NCI-H1694 treated with DMSO at 0.1 percent for 48 hours (cell line): Measurements from ENCODE around the gene CCT8.
"Not testable (repeated sequence)": the region's sequence is repeated elsewhere in the genome, so short reads cannot be mapped to it uniquely, and the experiment has no call there.

Source experiments
- DNase-seq: peaks from one replicate; lab custom pipeline; 2025; lab: John Stamatoyannopoulos, UW

The CCT8 gene

DNA sequence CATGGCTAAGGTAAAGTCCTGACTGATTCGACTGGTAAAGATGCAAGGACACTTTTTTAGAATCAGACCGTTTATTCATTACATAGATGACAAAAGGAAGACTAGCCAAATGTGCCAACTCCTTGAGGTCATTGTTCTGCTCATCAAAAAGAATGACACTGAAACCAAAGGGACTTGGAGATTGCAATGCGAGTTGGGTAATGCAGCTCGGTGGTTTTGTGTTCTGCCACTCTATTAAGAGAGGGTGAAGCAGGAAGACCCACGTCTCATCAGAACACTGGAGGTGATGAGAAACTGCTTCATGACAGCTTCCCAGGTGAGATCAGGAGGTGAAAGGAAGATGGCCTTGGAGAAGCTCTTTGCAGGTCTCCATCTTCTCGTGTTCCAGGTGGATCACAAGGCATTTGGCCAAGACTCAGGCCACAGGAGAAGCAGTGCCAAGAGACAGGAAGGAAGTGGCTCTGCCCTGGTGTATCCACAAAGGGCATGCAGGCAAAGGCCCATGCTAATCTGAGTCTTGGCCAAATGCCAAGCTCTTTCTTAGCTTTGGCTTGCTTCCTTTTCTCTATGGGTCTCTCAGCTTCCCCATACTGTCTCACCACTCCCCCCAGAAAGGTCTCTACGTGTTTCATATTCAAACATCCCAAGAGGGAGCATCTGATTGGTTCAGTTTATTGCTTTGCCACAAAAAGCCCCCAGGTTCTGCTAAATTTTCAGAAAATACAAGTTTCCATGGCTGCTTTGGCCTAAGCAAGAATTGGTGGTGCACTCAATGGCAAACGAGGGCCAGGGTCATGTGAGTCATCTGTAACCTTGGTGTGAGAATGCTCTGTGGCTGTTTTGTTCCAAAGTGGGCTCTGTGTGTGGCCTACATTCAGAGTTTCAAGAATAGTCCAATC, 5.7 kb upstream of the CCT8 start:
- DNase-seq = no peak

DNA sequence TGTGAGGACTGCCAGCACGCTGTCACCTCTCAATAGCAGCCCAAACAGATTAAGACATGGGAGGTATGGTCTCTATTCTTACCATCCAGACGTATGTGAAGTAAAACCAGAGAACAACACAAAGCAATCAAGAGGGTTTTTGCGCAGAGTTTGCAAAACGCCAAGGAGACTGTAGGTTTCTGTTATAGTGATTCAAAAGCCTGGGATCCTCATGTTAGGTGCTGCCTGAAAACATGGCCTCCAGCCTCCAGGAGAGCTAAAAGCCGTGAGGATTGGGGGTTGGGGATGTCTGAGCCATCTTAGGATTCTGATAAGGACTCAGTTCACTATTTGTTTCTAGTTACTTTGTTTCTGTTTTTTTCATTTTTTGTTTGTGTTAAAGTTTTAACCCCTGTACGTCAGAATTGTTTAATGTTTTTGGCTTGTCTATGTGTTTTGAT, 4.2 kb upstream of the CCT8 start:
- DNase-seq = no peak

- DNase-seq = not testable (repeated sequence)
These were observed 3.5 kb upstream of the CCT8 start for GRCh38 chr21:29076731-29077640.

- no peak for DNase-seq
These were observed 2.4 kb upstream of the CCT8 start for GRCh38 chr21:29075706-29076466.

DNA sequence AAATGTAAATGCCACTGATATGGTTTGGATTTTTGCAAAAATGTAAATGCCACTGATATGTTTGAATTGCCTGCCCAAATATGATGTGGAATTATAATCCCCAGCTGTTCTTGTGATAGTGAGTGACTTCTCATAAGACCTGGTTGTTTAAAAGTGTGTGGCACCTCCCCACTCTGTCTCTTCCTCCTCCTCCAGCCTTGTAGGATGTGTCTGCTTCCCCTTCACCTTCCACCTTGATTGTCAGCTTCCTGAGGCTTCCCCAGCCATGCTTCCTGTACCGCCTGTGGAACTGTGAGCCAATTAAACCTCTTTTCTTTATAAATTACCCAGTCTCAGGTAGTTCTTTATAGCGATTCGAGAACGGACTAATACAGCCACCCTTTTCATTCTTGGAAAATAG, 1.3 kb upstream of the CCT8 start:
- DNase-seq = no peak

GRCh38 chr21:29074007-29074376, 544 bp upstream of the CCT8 start:
- no peak for DNase-seq

- DNase-seq = peak; percentile 23
These were observed 601 bp downstream of the CCT8 start for GRCh38 chr21:29072873-29073221.

DNA sequence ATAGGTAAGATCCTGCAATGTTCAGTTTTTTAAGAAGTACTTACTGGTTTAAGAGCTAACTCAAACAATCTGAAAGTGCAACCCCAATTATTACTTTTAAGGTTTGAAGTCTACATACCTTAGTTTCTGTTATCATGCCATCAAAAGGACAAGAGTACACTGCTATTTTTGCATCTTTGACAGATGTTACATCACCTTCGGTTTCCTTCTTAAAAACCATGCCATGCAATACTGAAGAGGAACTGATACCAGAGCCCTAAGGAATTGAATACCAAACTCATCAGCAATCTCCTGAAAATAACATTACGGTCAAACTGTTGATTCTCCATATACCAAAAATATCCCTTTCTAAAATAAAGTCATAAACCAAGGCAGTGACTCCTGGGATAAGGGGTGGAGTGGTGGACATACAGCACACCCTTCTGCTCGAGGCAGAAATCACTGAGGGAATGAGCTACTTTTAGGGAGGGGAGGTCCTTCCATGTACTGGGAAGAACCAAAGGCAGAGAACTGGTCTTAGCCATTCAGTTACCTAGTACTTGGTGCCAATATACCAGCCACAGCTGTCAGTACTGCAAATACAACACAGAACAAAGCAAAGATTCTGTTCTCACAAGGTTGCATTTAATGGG, 8.5 kb downstream of the CCT8 start:
- no peak for DNase-seq

DNA sequence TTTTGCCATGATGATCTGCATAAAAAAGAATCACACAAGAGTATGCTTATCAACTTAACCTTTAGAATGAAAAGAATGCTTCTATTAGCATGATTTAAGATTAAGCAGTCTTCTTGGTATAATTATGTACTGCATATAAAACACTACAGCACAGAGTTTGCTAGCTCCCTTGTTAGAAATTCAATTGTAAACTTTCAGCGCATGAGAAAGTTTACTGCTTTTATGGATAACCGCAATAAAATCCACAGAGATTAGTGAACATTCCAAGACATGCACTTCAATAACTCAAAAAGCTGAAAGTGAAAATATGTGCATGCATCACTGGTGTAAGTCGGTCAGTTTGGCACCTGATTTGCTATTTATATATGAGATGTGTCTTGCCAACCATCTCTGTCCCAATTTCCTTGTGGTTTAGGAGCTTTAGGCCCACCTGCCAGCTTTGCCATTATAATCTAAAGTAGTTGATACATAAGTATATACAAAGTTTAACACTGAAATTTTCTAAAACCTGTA, 16.9 kb downstream of the CCT8 start:
- no peak for DNase-seq

DNA sequence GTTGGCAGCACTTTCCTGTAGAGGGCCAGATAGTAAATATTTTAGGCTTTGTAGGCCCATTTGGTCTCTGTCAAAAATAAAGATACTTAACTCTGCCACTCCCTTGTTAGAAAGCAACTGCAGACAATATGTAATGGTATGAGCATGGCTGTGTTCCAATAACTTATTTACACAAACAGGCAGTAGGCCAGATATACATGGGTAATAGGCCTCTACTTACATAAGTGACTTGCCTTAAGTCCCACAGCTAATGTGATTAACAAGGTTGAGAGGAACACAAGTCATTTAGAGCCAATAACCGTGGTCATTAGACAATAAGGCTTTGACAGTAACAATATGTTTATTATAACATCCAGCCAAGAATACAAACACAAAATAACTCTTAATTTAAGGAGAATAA, 17.4 kb downstream of the CCT8 start:
- no peak for DNase-seq

GRCh38 chr21:29055080-29055479, 18.4 kb downstream of the CCT8 start:
- no peak for DNase-seq

DNA sequence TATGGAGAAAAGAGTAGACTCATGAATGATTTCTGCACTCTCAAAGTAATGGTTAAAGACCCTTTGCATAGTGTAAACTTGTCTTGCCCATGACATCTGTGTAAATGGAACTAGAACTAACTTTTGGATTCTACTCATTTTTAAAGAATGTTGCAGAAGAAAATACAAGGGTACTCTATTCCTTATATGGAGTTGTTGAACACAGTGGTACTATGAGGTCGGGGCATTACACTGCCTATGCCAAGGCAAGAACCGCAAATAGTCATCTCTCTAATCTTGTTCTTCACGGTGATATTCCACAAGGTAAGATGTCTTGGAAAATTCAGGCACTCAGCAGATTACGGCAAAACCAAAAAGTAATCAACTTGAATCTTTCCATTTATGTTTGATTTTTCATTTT, 19.8 kb downstream of the CCT8 start:
- DNase-seq = no peak

GRCh38 chr21:29053011-29053553, 20.4 kb downstream of the CCT8 start:
- DNase-seq = no peak

GRCh38 chr21:29052224-29052623, 21.2 kb downstream of the CCT8 start:
- no peak for DNase-seq

DNA sequence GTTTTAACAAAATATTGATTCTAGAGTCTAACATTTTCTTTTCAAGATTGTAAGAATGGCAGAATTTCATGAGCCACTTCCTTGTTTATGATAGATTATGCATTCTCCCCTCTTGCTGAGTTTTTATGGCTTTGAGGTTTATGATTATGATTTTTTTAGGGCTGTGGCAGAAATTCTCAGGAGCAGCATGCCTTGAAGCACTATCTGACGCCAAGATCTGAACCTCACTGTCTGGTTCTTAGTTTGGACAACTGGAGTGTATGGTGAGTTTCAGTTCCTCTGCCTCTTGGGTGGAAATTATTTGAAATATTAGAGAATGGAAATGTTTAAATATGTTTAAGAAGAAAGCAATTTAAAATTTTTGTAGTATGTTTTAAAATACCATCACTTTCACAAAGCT, 38.8 kb downstream of the CCT8 start:
- DNase-seq = no peak

GRCh38 chr21:29033871-29034270, 39.6 kb downstream of the CCT8 start:
- DNase-seq = no peak

GRCh38 chr21:29033301-29033700, 40.1 kb downstream of the CCT8 start:
- DNase-seq = no peak

DNA sequence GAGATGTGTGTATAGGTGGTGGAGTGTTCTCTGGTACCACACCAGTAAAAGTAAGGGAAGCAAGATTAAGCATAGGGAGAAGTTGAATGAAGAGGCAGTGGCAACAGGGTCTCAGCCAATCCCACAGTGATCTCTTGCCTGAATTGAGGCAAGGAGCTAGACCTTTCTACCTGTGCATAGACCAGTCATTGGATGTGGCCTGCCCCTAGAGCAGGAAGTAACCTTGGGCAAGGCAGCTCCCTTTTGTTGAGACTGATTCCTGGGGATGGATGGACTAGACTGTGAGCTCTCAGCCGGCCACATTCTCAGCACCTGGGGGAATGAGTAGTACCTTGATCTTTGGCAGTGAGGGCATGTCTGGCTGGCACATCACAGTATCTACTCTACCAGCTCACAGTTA, 42.5 kb downstream of the CCT8 start:
- DNase-seq = no peak

- no peak for DNase-seq
These were observed 43.9 kb downstream of the CCT8 start for GRCh38 chr21:29029524-29029923.

- DNase-seq = no peak
These were observed 48.1 kb downstream of the CCT8 start for GRCh38 chr21:29025328-29025713.
